ENCODE results near the gene ACAP3. TPM values are rescaled to one million over a fixed set of nuclear protein-coding genes. Genes with fewer than 3 reads are reported as not detected.

The ACAP3 gene
- total RNA-seq, 1 donor from 2014 or later: 55.2 TPM

- H3K4me3 ChIP-seq: no peak overlapping the region
- ATAC-seq (no peak), DNase-seq (no peak)
- no peak for TF ChIP-seq CTCF (IDR thresholded peaks at IDR 0.05)
- H3K36me3 ChIP-seq: no peaks in the 10 kb centered on the region
- H3K27me3 ChIP-seq: peaks cover 14% of the 10 kb centered on the region
- no peak overlapping the region for H3K27ac ChIP-seq
- no peaks in the 10 kb centered on the region for H3K9me3 ChIP-seq
- no peaks in the 10 kb centered on the region for H3K4me1 ChIP-seq
- intact Hi-C loops (cut with DNase I): loop anchor here (10.0 kb wide), 1 partner anchor 158 kb away; no protein-coding TSS in a partner anchor
Observed at GRCh38 chr1:1282998-1283397, 24.7 kb downstream of the ACAP3 start.

DNA sequence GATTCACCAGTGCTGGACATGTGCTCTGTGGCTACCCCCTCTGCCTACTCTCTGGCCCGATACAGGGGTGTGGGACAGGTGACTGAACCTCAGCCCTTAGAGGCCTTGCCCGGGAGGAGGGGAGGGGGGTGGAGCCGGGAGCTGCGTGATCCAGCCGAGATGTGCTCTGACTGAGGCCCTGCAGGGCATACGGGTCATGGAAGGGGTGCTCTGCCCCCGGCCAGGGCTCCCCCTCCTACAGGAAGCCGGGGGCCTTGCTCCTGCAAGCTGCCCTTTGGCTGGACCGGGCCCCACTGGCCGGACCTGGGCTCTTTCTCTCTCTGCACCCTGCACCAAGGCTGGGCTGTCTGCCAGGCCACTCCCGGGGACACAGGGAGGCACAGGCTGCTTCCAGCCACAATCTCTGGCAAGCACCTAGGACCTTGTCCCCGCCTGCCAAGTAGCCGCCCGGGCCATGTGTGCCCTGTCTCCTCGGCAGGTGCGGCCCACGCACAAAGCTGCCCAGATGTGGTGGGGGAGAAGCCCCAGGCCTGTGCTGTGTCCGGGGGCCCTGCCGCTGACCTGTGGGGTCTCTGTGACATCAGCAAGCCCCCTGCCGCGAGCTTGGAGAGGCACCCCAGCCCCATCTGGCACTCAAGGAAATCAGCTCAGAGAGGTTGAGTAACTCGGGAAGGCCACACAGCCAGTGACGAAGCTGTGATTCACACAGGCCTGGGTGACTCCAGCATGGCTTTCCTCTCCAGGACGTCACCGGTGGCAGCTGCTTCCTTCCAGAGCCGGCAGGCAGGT, 26.0 kb downstream of the ACAP3 start:
- intact Hi-C loops (cut with DNase I): loop anchor here (10.0 kb wide), 1 partner anchor 157 kb away; no protein-coding TSS in a partner anchor
- DNase-seq: peak; percentile 91
- Histone ChIP-seq H3K4me3 (no peak overlapping the region), H3K9me3 (no peaks in the 10 kb centered on the region), H3K27me3 (peaks cover 9% of the 10 kb centered on the region), H3K36me3 (no peaks in the 10 kb centered on the region), H3K27ac (no peak overlapping the region), H3K4me1 (no peaks in the 10 kb centered on the region)
- peak; percentile 80 for ATAC-seq
- no peak for TF ChIP-seq CTCF (IDR thresholded peaks at IDR 0.05)

DNA sequence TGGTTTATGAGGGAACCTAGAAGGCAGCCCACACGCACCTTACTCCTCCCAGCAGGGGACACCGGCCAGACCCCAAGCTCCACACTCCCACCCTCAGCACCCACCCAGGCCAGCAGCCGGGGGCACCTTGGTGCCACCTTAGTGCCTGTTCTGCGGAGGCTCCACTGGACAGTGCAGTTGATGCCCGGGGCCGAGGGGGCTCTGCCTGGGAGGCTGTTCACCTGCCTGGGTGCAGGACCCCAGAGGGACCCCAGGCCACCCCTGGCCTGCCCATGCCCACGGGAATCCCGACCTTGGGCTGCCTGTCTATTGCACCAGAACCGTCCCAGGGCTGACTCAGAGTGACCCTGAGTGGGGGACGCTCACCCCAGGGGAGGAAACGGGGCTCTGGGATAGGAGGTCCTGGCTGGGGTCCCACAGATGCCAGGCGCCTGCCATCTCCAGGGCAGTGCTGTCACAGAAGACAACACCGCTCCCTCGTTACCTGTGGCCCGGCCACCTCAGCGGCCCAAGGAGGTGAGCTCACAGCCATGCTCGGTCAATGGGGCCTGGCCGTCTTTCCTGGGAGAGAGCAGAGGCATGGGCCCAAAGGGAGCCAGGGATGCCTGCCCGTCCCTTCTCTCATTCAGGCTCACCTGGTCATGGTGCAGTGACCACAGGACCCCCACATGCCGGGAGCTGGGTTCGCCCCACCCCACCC, 26.8 kb downstream of the ACAP3 start:
- ATAC-seq (no peak), DNase-seq (no peak)
- no peaks in the 10 kb centered on the region for H3K36me3 ChIP-seq
- H3K4me3 ChIP-seq: no peak overlapping the region
- H3K4me1 ChIP-seq: no peaks in the 10 kb centered on the region
- TF ChIP-seq CTCF (IDR thresholded peaks at IDR 0.05): no peak
- intact Hi-C loops (cut with DNase I): loop anchor here (10.0 kb wide), 1 partner anchor 156 kb away; no protein-coding TSS in a partner anchor
- peaks cover 2% of the 10 kb centered on the region for H3K27me3 ChIP-seq
- H3K9me3 ChIP-seq: no peaks in the 10 kb centered on the region
- no peak overlapping the region for H3K27ac ChIP-seq

DNA sequence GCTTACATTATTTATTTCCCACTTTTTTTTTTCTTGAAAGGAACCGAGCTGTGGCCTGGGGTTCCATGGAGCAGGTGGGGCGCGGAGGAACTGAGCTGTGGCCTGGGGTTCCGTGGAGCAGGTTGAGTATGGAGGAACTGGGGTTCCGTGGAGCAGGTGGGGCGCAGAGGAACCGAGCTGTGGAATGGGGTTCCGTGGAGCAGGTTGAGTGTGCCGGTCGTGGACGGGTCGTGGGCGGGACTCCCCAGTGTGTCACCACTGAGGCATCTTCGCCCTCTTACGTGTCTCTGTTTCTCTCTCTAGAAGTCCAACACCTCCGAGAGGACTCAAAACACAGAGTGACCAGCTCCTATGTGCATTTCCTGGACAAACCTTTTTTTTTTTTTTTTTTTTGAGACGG, 28.7 kb downstream of the ACAP3 start:
- intact Hi-C loops (cut with DNase I): no loop called here
- Histone ChIP-seq H3K4me1 (peaks cover 5% of the 10 kb centered on the region), H3K4me3 (no peak overlapping the region), H3K9me3 (no peaks in the 10 kb centered on the region), H3K36me3 (no peaks in the 10 kb centered on the region), H3K27ac (no peak overlapping the region), H3K27me3 (no peaks in the 10 kb centered on the region)
- TF ChIP-seq CTCF (IDR thresholded peaks at IDR 0.05): no peak
- DNase-seq: no peak
- no peak for ATAC-seq

GRCh38 chr1:1278620-1279019, 29.1 kb downstream of the ACAP3 start:
- Histone ChIP-seq H3K27me3 (no peaks in the 10 kb centered on the region), H3K27ac (no peak overlapping the region)
- TF ChIP-seq CTCF (IDR thresholded peaks at IDR 0.05): no peak

More at GRCh38 chr1:1278620-1279019, 29.1 kb downstream of the ACAP3 start:
- Histone ChIP-seq H3K4me1 (peaks cover 5% of the 10 kb centered on the region), H3K4me3 (no peak overlapping the region), H3K9me3 (no peaks in the 10 kb centered on the region), H3K36me3 (no peaks in the 10 kb centered on the region)
- ATAC-seq (no peak), DNase-seq (no peak)
- intact Hi-C loops (cut with DNase I): no loop called here
